Retinal pigment epithelial cell (primary cell): ENCODE data around the gene SLC17A1.
"Not testable (repeated sequence)": the region's sequence is repeated elsewhere in the genome, so short reads cannot be mapped to it uniquely, and the experiment has no call there.

Experiments
- DNase-seq: peaks from one replicate; pipeline ENCODE4 v3.0.0-alpha.2; 2010; ENCODE audit warnings: low read depth
- H3K4me3 ChIP-seq: 2 replicates; pipeline ENCODE4 v1.5.1; 2011; ENCODE audit warnings: mild to moderate bottlenecking, low read length, control low read depth, moderate library complexity
- CTCF ChIP-seq: conservative IDR thresholded peaks from 2 replicates; pipeline ENCODE4 v1.5.1; 2011; ENCODE audit warnings: low read depth, low read length, control low read depth, inconsistent platforms

The SLC17A1 gene

GRCh38 chr6:25750906-25751305 lies 80.9 kb downstream of the SLC17A1 start:
- H3K4me3 ChIP-seq, result no peak overlapping the region
- no peak for TF ChIP-seq CTCF
- no peak for DNase-seq

- no peak for TF ChIP-seq CTCF
Measured at GRCh38 chr6:25749837-25750236, 82.0 kb downstream of the SLC17A1 start.

GRCh38 chr6:25748601-25749517 lies 83.0 kb downstream of the SLC17A1 start:
- not testable (repeated sequence) for DNase-seq, H3K4me3 ChIP-seq

More at GRCh38 chr6:25749837-25750236, 82.0 kb downstream of the SLC17A1 start:
- DNase-seq, result no peak
- H3K4me3 ChIP-seq, result no peak overlapping the region

- DNase-seq, result no peak
- no peak overlapping the region for H3K4me3 ChIP-seq
- TF ChIP-seq CTCF, result no peak
Measured at GRCh38 chr6:25748049-25748448, 83.8 kb downstream of the SLC17A1 start.

- H3K4me3 ChIP-seq, result no peak overlapping the region
- no peak for TF ChIP-seq CTCF
- no peak for DNase-seq
Measured at GRCh38 chr6:25747477-25747876, 84.4 kb downstream of the SLC17A1 start.

- H3K4me3 ChIP-seq, result no peak overlapping the region
- TF ChIP-seq CTCF, result no peak
- no peak for DNase-seq
Measured at GRCh38 chr6:25746968-25747367, 84.9 kb downstream of the SLC17A1 start.

GRCh38 chr6:25745836-25746235 lies 86.0 kb downstream of the SLC17A1 start:
- no peak for TF ChIP-seq CTCF
- no peak overlapping the region for H3K4me3 ChIP-seq
- DNase-seq, result no peak
